IMR-90 (cell line): ENCODE results near the gene PLXNA4. TPM values are rescaled to one million over a fixed set of nuclear protein-coding genes. Genes with fewer than 3 reads are reported as not detected.

Experiments used
- ATAC-seq: fragments of 200-7000 bp; cut with Tn5 transposase; 2 replicates; pipeline ENCODE4 v1.9.1; 2020; ENCODE audit warnings: low read depth, mild to moderate bottlenecking, moderate library complexity
- BruUV-seq: library from RNA; stranded (reverse); fragments of 400-500 nt; replicated peaks from 2 replicates; lab custom pipeline; 2021; lab: Mats Ljungman, UMichigan
- CTCF ChIA-PET: fragments of 300-600 bp; formaldehyde crosslinking; extraction: SDS; loops from one replicate; lab custom pipeline; 2021; ENCODE audit warnings: antibody characterized with exemption; lab: Yijun Ruan, JAX
- POLR2A ChIA-PET: fragments of 300-600 bp; sonication (Branson Sonifier 250); formaldehyde crosslinking; loops from one replicate; lab custom pipeline; 2022; ENCODE audit warnings: antibody characterized with exemption; ENCODE audit not compliant: unreplicated experiment; lab: Charles Lee
- DNase-seq: peaks from one replicate; pipeline ENCODE4 v3.0.0; 2013
- H2AFZ ChIP-seq: replicated peaks from 2 replicates; pipeline ENCODE3; 2013; ENCODE audit warnings: low read length, mild to moderate bottlenecking; ENCODE audit not compliant: poor library complexity
- H2AK5ac ChIP-seq: 2 replicates; pipeline ENCODE4 v1.6.1; 2013; ENCODE audit warnings: low read depth, low read length, inconsistent platforms
- H2AK9ac ChIP-seq: replicated peaks from 2 replicates; pipeline ENCODE3; 2013; ENCODE audit warnings: mild to moderate bottlenecking, low read depth, low read length, moderate library complexity; ENCODE audit not compliant: poor library complexity
- H2BK120ac ChIP-seq: 2 replicates; pipeline ENCODE4 v1.6.1; 2013; ENCODE audit warnings: low read depth, low read length, inconsistent platforms
- H2BK15ac ChIP-seq: 3 replicates; pipeline ENCODE4 v1.6.1; 2013; ENCODE audit warnings: low read depth, low read length, inconsistent platforms
- H2BK20ac ChIP-seq: 2 replicates; pipeline ENCODE4 v1.6.1; 2013; ENCODE audit warnings: low read depth, mild to moderate bottlenecking, inconsistent platforms, low read length, moderate library complexity
- H2BK5ac ChIP-seq: 2 replicates; pipeline ENCODE4 v1.6.1; 2013; ENCODE audit warnings: mild to moderate bottlenecking, low read depth, low read length, inconsistent platforms; ENCODE audit not compliant: poor library complexity, severe bottlenecking
- H3K14ac ChIP-seq: replicated peaks from 2 replicates; pipeline ENCODE4 v1.6.1; 2013; ENCODE audit warnings: low read depth, low read length, inconsistent platforms
- H3K18ac ChIP-seq: 2 replicates; pipeline ENCODE4 v1.6.1; 2013; ENCODE audit warnings: low read depth, low read length, control low read depth
- H3K23ac ChIP-seq: 2 replicates; pipeline ENCODE4 v1.6.1; 2013; ENCODE audit warnings: low read depth, low read length, inconsistent platforms
- H3K27ac ChIP-seq: 2 replicates; pipeline ENCODE4 v1.5.1; 2013; ENCODE audit warnings: mild to moderate bottlenecking, control low read depth, low read length; ENCODE audit not compliant: insufficient read depth
- H3K27me3 ChIP-seq: 2 replicates; pipeline ENCODE4 v1.6.1; 2013; ENCODE audit warnings: low read length; ENCODE audit not compliant: control insufficient read depth, insufficient read depth
- H3K36me3 ChIP-seq: 2 replicates; pipeline ENCODE4 v1.6.1; 2013; ENCODE audit warnings: low read length, mixed read lengths; ENCODE audit not compliant: control insufficient read depth, insufficient read depth
- H3K4ac ChIP-seq: 2 replicates; pipeline ENCODE4 v1.6.1; 2013; ENCODE audit warnings: low read depth, low read length, inconsistent platforms
- H3K4me1 ChIP-seq: 2 replicates; pipeline ENCODE4 v1.6.1; 2013; ENCODE audit warnings: low read length, mixed read lengths; ENCODE audit not compliant: control insufficient read depth, insufficient read depth
- H3K4me2 ChIP-seq: 2 replicates; pipeline ENCODE4 v1.6.1; 2013; ENCODE audit warnings: low read depth, mild to moderate bottlenecking, control low read depth, low read length, moderate library complexity
- H3K4me3 ChIP-seq: 2 replicates; pipeline ENCODE4 v1.5.1; 2013; ENCODE audit warnings: low read depth, mild to moderate bottlenecking, control low read depth, low read length, moderate library complexity; ENCODE audit not compliant: insufficient read depth
- H3K56ac ChIP-seq: 2 replicates; pipeline ENCODE4 v1.6.1; 2013; ENCODE audit warnings: low read length, inconsistent platforms; ENCODE audit not compliant: insufficient read depth; ENCODE audit errors: extremely low read depth
- H3K79me1 ChIP-seq, 2 experiments: 2 replicates each; pipeline ENCODE4 v1.6.1; 2013; ENCODE audit warnings: low read length in 2 of 2, inconsistent platforms in 1 of 2, low read depth in 1 of 2
- H3K9ac ChIP-seq: 2 replicates; pipeline ENCODE4 v1.6.1; 2013; ENCODE audit warnings: low read depth, low read length, control low read depth
- H3K9me1 ChIP-seq: 2 replicates; pipeline ENCODE4 v1.6.1; 2013; ENCODE audit warnings: low read length, inconsistent platforms; ENCODE audit not compliant: insufficient read depth
- H3K9me3 ChIP-seq: 2 replicates; pipeline ENCODE4 v1.6.1; 2013; ENCODE audit warnings: low read length; ENCODE audit not compliant: control insufficient read depth, insufficient read depth
- H4K20me1 ChIP-seq: 2 replicates; pipeline ENCODE4 v1.6.1; 2013; ENCODE audit warnings: low read length, inconsistent platforms; ENCODE audit not compliant: insufficient read depth
- H4K5ac ChIP-seq: 2 replicates; pipeline ENCODE4 v1.6.1; 2013; ENCODE audit warnings: mild to moderate bottlenecking, low read depth, low read length, control low read depth
- H4K8ac ChIP-seq, 2 experiments: 2 replicates each; pipeline ENCODE4 v1.6.1; 2013; ENCODE audit warnings: low read depth in 2 of 2, low read length in 2 of 2, control low read depth in 1 of 2, inconsistent platforms in 1 of 2
- H4K91ac ChIP-seq: 2 replicates; pipeline ENCODE4 v1.6.1; 2013; ENCODE audit warnings: low read depth, low read length, inconsistent platforms; ENCODE audit not compliant: insufficient read depth
- BHLHE40 ChIP-seq: fragments of 150-350 bp; IDR thresholded peaks from 2 replicates; pipeline ENCODE4 v1.6.1; 2016; ENCODE audit warnings: mild to moderate bottlenecking, low read depth, low read length
- CHD1 ChIP-seq: IDR thresholded peaks from 2 replicates; pipeline ENCODE4 v1.6.1; 2012; ENCODE audit warnings: low read depth, low read length, improper control_type of control experiment
- RFX5 ChIP-seq: IDR thresholded peaks from 2 replicates; pipeline ENCODE4 v1.8.0; 2012; ENCODE audit warnings: low read depth, mild to moderate bottlenecking, low read length, moderate library complexity
- WGBS, 2 experiments: methylation state at CpG; one replicate each; pipeline versions ENCODE4 v1.1.5 to v1.1.7; 2013; ENCODE audit warnings: missing lambda C conversion rate in 2 of 2; ENCODE audit not compliant: insufficient read length in 1 of 2; ENCODE audit errors: extremely low coverage in 2 of 2; 5-methylcytosine and 5-hydroxymethylcytosine counted together
- dilution Hi-C: fragments of 300-500 bp; cut with HindIII; formaldehyde crosslinking; loops from one replicate; pipeline ENCODE4 v1.14.3; 2018; ENCODE audit warnings: low sequenced_read_pairs; ENCODE audit not compliant: unreplicated experiment
- in situ Hi-C: fragments of 300-500 bp; cut with MboI; formaldehyde crosslinking; loops from 3 replicates; pipeline ENCODE4 v1.14.3; 2019; ENCODE audit warnings: low sequenced_read_pairs, inconsistent platforms, mixed read lengths
- intact Hi-C: fragments of 100-400 bp; cut with micrococcal nuclease; formaldehyde crosslinking; loops from 2 replicates; pipeline ENCODE4 v1.10.0; 2022
- polyA plus RNA-seq, 3 experiments: library from polyadenylated mRNA; depleted of rRNA; stranded (reverse); fragments of >200 nt; gene quantifications; 2 replicates each; pipeline ENCODE4 v1.2.3, GENCODE V29; 2012; ENCODE audit warnings: low replicate concordance in 1 of 3
- total RNA-seq: library from RNA; depleted of rRNA; stranded (reverse); fragments of >200 nt; gene quantifications from 2 replicates; pipeline ENCODE4 v1.2.3, GENCODE V29; 2012
- TF ChIP-seq, protein P1 (sequence below): conservative IDR thresholded peaks from 2 replicates; pipeline ENCODE4 v1.5.1; 2012; ENCODE audit warnings: mild to moderate bottlenecking, low read depth, low read length, improper control_type of control experiment

PLXNA4 gene
- total and polyA plus RNA-seq, 2 of the 4 experiments (the other 2 are of a cell fraction), result under 0.01 TPM

- Histone ChIP-seq H3K27ac (no peak overlapping the region), H3K4me1 (peaks cover 9% of the 10 kb centered on the region), H4K8ac (no peak overlapping the region), H3K18ac (no peak overlapping the region; the same call in 1 of the 2 replicates), H3K4ac (no peak overlapping the region), H2BK5ac (no peak overlapping the region), H2AK5ac (no peak overlapping the region), H3K4me3 (no peak overlapping the region), H3K56ac (no peak overlapping the region), H2AK9ac (no peak overlapping the region), H3K14ac (no peak overlapping the region), H2BK15ac (no peak overlapping the region), H2BK120ac (no peak overlapping the region), H3K9me1 (no peaks in the 10 kb centered on the region; the same call in 1 of the 2 replicates), H2BK20ac (no peak overlapping the region), H4K20me1 (no peaks in the 10 kb centered on the region), H4K5ac (no peak overlapping the region), H3K36me3 (no peaks in the 10 kb centered on the region), H4K91ac (no peak overlapping the region), H3K27me3 (peaks cover 35% of the 10 kb centered on the region), H3K9me3 (no peaks in the 10 kb centered on the region), H2AFZ (no peak overlapping the region), H3K9ac (no peak overlapping the region), H3K23ac (no peak overlapping the region), H3K79me1 (no peaks in the 10 kb centered on the region), H3K4me2 (no peak overlapping the region)
- CTCF ChIA-PET, result no interaction called here
- TF ChIP-seq CHD1 (no peak), RFX5 (no peak), BHLHE40 (no peak)
- TF ChIP-seq, protein P1, sequence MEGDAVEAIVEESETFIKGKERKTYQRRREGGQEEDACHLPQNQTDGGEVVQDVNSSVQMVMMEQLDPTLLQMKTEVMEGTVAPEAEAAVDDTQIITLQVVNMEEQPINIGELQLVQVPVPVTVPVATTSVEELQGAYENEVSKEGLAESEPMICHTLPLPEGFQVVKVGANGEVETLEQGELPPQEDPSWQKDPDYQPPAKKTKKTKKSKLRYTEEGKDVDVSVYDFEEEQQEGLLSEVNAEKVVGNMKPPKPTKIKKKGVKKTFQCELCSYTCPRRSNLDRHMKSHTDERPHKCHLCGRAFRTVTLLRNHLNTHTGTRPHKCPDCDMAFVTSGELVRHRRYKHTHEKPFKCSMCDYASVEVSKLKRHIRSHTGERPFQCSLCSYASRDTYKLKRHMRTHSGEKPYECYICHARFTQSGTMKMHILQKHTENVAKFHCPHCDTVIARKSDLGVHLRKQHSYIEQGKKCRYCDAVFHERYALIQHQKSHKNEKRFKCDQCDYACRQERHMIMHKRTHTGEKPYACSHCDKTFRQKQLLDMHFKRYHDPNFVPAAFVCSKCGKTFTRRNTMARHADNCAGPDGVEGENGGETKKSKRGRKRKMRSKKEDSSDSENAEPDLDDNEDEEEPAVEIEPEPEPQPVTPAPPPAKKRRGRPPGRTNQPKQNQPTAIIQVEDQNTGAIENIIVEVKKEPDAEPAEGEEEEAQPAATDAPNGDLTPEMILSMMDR, result no peak
- in situ Hi-C loops, result no loop called here
- POLR2A ChIA-PET, result no interaction called here
- dilution Hi-C loops, result no loop called here
- DNase-seq, result no peak
- intact Hi-C loops, result no loop called here
- WGBS, 2 experiments, result 80% methylated on average over 1 of the region's 1 CpG; no CpG with 5 or more reads in 1 of the 2 experiments
- BruUV-seq, result no TSS peak
- no peak for ATAC-seq
Observed at GRCh38 chr7:132080467-132080866, 495.8 kb downstream of the PLXNA4 start.
